Embryonic facial prominence (tissue), 1 donor: Measurements from ENCODE around the gene GRID1.

Experiments used
- DNase-seq: peaks from one replicate; pipeline ENCODE4 v3.0.0-alpha.2; 2016; ENCODE audit errors: extremely low spot score

The GRID1 gene

DNA sequence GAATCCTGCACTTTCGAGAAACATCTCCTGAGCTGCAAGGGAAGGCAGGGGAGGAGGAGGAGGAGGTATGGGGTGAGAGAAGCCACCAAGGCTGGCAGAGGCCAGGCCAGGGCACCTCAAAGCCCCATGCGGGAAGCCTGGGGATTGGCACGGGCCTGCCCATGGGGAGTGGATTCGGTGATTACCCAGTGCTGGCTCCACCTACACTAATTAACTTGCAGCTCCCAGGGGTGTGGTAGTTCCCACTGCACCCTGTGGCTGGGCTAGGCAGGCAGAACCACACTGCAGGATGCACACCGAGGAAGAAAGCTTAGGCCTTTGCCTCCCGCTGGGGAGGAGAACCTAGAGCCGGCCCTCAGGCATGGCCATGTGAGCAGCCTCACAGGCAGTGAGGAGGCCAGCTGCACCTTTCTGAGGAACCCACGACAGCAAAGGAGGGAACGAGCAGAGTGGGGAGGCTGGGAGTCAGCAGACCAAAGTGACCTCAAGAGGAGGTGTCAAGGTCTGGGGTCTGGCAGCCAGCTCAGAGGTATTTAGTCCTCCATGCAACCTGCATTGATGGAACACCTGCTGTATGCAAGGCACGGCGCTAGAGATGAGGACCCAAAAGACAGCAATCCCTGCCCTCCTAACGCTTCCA, 27.2 kb downstream of the GRID1 start:
- DNase-seq, result no peak

DNA sequence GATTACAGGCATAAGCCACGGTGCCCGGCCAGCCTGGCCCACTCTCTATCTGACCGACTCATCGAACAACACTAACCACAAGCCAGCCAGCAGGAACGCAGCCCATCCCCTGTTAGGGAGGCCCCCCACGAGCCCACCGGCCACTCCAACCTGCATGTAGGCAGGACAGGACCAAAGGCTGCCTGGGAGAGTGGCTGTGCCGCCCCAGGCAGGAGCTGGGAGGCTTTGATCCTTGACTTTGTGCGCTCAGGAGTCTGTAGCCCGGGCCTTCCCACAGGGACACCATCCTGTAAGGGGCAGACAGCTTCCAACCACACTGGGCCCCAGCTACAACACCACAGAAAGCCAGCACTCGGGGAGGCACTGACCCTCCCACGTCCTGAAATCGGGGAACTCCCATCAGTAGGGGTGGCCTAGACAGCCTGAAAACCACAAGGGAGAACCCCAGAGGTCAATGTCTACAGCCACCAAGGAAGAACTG, 29.4 kb downstream of the GRID1 start:
- DNase-seq, result no peak

DNA sequence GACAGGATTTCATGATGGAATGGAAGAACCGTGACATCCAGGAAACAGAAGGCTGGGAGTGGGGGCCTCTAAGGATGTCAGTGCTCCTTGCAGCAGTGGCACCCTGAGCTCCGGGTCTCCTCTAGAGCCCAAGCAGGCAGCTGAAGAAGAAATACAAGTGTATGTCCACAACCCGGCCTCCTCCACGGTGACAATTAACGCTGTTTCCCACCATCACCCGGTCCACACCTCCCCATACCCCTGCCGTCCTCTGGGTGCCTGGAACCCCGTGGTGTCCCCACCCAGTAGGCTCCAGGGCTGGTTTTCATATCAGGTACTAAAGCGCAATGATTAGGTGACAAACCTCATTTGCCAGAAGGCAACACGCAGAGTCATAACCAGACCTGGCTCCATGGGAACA, 30.3 kb downstream of the GRID1 start:
- no peak for DNase-seq

DNA sequence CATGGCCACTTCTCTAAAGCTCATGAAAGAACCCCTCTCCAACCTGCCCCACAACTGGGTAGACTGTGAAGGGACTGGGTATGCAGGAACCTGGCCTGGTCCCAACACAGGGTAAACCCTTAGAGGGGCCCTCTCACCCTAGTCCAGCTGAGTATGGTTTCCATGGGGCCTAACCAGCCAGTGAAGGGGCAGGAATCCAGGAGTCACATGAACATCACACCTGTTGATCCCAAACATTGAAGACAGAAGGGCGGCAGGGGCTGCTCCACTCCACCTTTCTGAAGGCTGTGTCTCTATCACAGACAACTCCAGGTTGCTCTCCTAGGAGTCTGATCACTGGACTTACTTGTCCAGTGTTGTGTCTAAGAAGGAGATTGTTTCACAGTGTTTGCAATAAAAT, 30.8 kb downstream of the GRID1 start:
- no peak for DNase-seq

DNA sequence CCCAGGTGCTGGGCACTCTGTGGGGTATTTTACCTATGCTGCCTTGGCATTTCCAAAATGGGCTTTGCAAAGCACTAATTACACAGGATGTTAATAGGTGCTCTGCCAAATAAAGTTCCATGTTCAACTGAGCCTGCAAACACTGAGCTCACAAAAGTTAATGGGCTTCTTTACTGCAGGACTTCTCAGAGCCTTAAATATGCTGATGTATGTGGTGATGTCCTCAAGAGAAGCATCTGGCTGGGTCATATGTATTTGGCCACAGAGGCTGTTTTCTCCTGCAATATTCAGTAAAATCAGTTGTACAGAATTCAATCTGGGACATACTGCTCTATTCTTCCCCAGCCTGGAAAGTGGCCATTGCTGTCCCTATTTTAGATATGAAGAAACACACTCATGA, 31.3 kb downstream of the GRID1 start:
- DNase-seq, result no peak

DNA sequence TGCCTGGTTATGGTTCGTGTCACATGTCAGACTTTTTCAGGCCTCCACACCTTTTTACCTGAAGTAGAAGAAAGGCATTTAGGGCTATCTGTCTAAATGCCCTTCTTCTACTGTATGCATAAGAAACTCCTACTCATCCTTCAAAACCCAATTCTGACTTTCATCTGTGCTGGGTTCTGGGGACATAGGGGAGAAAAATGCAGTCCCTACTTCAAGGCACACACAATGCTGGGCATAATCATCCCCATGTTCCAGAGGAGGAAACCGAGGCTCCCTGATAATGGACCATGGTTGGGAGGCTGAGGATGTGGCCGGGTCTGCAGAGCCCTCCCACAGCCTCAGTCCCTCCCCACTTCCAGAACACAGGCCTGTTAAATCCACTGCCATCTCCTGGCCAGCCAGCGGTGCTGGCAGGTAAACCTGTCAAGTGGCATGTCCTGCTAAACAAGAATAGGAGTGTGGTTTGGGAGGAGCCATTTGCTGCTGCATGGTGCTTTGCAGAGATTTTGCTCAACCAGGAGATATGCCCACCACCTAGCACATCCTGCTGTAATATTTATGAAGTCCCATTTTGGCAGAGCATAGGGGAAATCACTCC, 32.0 kb downstream of the GRID1 start:
- no peak for DNase-seq

DNA sequence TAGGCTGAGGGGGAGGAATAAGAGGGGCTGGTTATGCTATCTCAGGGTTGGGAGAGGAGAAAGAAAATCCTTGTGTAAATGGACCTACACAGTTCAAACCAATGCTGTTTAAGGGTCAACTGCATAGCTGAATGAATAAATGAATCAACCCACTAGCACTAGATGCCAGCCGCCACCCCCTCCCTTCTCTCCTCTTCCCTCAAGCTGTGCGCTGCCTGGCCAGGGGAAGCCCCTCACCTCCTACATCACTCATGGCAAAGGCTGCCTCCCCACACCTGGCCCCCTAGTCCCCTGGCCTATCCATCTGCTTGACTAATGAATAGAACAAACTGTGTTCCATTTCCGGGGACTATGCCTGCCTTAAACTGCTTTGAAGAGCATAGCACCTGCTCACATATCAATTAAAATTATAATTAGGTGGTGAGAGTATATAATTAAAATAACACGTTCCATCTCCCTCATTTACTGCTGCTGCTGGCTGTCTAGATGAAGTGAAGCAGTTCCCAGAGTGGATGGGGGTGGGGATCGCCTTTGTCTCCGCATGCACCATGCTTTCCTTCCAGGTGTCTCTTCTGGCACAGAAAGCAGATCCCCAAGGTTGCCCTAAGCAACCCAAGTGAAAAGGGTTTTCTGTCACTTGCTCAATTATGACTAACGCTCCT, 32.6 kb downstream of the GRID1 start:
- no peak for DNase-seq

DNA sequence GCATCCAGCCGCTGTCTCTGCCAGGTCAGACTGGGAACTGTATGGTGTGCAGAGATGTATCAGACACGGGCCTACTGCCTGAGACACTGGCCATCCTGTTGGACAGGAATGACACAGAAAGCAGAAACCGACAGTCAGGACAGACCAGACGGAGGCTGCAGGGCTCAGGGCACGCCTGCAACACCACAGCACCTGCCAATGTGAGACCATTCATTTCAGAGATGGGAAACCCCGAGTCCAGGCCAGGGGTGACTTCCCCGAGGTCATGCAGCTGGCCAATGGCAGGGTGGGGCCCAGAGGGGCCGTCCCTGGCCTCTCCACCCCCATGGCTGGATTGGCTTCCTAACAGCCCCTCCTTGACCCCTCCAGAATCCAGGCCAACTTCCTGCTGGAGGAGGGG, 34.7 kb downstream of the GRID1 start:
- no peak for DNase-seq

DNA sequence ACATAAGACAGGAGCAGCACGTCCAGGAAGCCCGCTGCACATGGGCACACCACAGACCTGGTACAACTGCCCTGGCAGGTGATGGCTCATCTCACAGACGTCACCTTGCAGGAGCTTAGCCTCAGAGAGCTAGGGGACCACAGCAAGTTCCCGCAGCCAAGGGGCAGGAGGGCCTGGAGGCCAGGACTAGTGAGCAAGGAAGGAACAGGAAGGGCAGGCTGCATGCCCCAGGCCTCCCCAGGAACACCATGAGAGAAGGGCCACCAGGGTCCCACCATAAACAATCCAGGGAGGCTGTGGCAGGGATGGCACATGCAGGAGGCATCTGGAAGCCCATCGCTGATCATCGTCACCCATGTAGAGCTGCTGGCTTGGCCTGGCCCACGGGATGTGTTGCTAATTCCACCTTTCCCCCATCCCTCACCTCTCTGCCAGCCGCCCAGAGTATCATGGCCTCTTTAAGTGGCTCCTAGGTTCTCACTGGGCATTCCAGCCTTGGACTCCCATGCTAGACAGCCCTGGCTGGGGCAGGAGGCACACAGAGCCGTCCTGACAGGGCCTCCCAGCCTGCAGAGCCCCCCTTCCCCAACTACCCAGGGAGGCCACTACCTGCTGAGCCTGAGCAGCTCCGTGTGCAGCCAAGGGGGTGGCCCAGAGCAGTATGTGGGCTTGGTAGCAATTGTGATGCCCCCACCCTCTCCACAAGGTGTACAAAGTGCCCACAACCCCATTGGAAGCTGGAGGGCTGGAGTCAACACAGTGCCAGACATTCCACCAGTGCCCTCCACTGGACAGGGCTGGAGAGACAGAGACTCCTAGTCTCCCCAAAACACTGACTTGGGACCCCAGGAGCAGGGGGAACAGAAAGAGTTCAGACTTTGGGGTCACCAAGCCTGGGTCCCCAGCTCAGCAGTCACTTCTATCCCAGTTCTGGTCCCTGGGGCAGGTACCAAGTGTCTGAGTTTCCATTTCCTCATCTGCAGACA, 35.5 kb downstream of the GRID1 start:
- DNase-seq, result no peak

DNA sequence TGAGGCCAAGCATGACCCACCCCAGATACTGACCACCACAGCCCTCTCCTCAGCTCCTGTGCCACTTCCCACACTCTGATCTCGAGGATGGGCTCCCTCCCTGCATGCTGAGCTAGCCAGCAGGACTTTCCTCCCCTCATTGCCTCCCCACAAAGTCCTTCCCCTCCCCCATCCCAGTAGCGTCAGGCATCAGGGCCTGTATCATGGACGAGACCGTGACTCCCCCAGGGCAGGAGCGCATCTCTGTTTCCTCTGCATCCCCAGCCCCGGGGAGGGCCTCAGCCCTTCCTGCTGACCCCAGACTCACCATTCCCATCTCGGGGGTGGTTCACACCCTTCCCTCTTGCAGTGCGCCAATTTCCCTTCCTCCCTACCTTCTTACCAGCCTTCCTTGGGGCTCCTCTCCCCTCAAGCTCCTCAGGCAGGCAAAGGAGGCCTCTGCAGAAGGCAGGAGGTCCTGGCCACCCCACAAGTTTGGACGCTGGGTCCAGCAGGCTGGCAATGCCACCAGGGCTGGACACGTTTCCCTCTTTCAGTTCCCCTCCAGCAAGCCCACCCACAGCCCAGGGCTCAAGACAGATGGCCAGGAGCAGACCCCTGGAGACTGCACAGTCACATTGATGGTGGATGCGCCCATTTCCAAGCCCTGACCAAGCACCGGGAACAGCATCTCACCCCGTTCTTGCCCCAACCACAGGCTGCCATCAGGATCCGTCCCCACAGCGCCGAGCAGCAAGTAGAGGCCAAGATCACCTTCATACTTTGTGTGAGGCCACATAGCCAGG, 36.5 kb downstream of the GRID1 start:
- no peak for DNase-seq

DNA sequence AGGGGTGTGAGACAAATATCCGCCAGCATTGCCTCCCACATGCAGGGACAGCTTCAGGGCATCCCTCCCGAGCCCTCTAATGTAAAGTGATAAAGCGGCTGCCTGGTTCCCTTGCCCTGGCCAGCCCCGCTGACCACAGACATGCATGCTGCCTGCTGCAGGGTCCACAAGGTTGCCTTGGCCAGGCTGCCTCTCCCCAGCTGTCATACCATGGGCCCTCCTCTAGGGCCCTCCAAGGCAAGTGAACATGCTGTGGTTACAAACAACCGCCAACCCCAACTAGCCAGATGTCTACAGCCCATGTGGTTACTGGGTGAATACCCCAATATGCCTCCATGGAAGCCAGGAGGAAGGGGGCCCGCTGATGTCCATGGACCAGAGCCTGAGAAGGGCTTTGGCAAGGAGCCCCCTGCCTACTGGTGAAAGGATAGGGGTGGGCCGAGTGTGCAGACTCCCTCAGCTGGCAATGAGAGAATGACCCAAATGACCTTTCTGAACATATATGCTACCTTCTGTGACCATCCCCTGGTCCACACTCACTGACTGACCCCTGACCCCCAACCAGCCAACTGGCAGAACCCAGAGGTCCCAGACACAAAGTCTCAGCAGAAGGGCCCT, 37.4 kb downstream of the GRID1 start:
- no peak for DNase-seq

DNA sequence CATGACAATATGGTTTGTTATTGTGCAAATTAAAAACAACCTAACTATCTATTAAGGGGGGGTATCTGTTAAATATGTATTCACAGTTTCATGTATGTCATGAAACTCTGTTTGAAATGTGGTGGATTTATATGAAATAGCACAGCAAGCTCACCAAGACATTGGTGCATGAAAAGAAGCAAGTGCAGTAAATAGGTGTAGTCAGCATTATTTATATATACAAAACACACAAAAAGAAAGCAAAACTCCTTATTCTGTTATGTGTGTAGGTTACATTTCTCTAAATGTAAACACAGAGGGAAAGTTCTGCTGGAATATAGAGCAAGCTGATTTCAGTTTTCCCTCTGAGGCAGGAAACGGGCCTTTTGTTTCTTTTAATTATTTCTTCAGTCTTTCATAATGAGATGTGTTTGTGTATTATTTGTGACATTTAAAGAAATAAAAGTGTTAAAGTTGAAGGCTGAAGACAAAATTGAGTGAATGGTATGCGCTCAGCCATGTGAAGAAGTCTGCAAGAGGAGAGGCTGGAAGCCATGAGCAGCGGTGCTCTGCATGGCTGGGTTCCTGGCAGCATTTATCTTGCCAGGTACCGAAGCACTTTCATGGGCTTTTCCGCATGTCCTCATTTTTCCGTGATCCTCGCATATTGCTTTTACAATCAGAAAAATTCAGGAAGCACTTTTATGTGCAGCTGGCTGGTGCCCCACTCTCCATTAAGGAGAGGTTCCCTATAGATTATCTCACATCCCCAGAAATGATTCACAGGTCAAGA, 38.5 kb downstream of the GRID1 start:
- no peak for DNase-seq

DNA sequence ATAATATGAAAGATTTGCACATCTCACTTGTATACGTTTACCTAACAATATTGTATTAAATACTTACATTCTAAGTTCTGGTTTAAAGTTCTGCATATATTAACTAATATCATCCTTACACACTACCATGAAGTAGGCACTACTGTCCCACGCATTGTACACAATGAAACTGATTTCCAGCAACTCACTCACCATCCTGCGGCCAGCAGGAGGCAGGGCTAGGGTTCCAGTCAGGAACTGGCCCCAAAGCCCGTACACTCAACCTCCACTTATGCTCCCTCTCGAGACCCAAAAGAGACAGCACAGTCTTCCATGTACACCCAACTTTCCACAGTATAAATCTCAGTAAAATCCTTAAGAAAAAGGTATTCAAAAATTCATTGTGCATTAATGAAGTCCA, 41.4 kb downstream of the GRID1 start:
- no peak for DNase-seq

DNA sequence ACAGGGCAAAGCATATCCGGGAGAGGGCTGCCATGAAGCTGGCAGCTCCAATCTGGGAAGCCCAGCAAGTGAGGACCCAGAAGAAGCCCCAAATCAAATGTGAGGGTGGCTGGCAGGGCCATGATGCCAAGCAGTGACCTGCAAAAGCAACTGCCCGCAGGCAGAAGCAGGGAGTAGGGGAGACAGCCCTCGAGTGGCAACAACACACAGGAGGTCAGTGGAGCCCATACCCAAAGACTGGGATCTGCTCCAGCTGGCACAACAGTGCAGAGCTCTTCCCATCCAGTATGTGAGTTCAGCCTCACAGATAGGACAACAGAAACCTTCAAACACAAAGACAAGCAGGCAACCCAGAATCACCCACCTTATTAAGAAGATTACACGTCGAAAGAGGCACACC, 45.0 kb downstream of the GRID1 start:
- DNase-seq, result no peak

DNA sequence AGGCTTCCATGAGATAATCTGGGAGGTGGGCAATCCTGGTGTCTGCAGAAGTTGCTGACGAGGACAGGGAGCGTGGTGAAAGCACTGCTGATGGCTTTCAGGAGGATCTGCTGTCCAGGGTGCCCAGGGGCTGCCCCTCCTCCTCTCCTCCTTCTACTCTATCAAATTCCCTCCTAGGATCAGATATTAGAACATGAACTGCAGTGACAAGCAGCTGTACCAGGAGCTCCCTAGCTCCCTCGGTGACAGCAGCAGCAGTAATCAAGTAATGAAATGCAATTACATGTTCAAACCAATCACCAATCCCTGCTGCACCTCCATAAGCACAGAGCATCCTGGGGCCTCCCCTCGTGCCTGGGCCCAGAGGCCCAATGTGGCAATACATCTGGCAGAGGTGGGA, 46.9 kb downstream of the GRID1 start:
- no peak for DNase-seq

DNA sequence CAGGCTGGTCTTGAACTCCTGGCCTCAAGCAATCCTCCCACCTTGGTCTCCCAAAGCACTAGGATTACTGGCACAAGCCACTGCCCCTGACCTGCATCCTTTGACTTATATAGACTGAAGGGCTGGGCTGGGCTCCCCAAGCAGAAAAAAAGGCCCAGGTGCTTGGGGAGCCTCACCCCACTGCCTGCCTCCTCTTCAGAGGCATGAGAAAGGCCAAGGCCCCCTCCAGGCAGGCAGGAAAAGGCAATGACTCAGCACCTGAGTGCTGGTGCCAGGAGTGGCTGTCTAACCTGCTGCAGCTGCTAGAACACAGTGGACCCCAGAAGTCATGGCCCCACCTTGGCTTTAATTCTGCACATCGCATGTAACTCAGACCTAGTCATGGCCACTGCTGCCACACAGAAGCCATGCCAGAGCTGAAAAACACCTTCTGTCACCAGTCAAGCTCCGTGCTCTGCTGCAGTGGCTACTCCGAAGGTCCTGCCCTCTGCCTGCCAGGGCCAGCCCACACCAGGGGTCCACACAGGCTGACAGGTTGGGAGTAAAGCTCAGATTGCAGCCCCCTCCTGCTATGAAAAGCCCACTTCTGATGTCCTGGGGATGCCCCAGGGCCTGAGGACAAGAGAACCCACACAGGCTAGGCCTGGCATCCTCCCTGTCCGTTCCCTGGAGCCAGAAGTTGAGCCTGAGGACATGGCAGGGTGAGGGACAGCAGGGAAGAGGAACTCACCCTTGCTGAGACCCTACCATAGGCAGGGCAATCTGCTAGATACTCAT, 48.5 kb downstream of the GRID1 start:
- no peak for DNase-seq

DNA sequence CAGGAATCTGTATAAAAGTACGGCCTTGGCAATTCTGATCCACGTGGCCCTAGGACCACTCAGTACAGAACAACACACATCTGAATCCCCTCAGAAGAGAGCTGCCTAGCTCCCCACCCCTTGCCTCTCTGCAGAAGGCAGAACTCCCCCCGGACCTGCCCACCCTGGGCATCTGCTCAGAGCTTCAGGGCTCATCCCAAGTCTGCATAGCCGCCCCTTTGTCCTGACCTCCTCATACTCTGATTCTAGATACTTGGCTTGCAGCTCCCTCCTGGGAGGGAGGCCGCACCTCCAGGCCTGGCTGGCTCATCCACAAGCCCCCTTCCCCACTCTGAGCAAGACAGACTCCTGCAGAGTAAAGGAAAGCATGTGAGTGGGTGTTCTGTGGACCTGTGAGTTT, 49.6 kb downstream of the GRID1 start:
- no peak for DNase-seq

DNA sequence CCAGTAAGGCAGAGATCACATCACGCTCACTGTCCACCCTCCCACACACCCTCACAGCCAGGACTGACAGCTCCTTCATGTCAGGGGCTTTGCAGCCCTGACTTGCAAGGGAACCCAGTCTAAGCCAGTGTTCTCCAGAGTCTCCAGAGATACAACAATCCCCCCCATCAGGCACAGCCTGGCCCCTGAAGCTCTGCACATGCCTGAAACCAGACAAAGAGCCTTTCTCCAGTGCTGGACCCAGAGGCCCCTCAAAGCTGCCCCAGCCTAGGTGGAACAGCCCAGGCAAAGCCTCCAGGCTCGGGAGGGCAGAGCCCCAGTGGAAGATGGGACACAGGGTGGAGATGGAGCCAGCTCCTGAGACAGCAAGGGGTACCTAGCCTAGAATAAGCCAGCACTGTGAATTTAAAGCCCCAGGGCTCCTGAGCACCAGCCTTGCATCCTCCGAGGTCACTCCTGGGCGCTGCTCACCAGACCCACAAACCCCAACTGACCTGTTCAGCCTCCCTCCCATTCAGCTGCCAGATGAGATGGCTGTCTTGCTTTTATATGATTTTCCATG, 50.2 kb downstream of the GRID1 start:
- no peak for DNase-seq

DNA sequence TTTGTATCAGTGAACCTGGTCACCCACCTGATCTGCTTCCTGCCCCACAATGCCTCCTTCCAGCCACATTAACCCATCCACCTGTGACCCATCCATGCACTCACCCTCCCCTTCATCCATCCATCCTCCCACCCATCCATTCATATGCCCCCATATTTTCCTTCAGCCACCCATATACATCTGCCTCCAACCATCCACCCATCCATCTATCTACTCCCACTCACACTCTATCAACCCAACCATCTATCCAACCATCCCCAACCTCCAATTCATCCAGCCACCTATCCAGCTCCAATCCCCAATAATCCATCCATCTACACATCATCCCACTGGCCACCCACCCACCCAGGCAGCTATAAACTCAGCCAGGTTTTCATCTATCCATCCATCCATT, 51.0 kb downstream of the GRID1 start:
- DNase-seq, result no peak
